WI38 (cell line): Measurements from ENCODE around the gene ARRDC5.
"Not testable (repeated sequence)": the region's sequence is repeated elsewhere in the genome, so short reads cannot be mapped to it uniquely, and the experiment has no call there.

Source experiments
- H3K4me3 ChIP-seq: 2 replicates; pipeline ENCODE4 v1.5.1; 2011; ENCODE audit warnings: low read depth, mild to moderate bottlenecking, control low read depth, low read length
- CTCF ChIP-seq: IDR thresholded peaks from 2 replicates; pipeline ENCODE4 v1.5.1; 2012; ENCODE audit warnings: low read depth, mild to moderate bottlenecking, control low read depth, low read length

Gene ARRDC5

DNA sequence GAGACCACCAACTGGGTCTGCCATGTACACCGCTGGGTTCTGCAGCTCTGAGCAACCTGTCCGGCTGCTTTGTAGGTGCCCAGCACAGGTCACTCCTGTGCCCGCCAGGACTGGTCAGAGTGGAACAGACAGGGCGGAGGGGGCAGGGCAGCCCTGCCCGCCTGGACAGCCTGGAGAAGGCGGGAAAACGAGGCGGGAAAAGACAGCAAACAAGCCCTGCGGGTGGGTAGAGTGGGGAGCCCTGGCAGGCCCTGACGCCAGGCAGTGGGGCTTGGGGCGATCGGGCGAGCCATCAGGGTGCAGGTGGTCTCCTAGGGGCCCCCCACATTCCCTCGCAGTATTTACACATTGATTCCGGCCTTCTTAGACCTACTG, 6.1 kb upstream of the ARRDC5 start:
- no peak overlapping the region for H3K4me3 ChIP-seq
- no peak for TF ChIP-seq CTCF

DNA sequence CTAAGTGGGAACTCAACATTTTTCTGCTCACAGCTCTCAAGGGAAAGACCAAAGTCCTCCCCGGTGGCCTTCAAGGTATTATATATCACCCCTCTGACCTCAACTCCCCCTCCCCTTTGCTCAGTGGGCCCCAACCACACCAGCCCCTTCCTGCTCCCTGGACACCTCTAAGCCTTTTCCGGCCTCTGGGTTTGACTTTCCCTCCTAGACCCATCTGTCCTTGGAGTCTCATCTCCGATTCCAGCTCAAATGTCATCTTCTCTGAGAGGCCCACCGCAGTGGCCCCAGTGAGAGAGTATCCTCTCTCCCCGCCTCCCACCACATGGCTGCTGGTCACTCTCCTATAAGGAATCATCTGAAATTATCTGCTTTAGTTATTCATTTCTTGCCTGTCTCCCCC, 5.7 kb upstream of the ARRDC5 start:
- H3K4me3 ChIP-seq: no peak overlapping the region
- no peak for TF ChIP-seq CTCF

DNA sequence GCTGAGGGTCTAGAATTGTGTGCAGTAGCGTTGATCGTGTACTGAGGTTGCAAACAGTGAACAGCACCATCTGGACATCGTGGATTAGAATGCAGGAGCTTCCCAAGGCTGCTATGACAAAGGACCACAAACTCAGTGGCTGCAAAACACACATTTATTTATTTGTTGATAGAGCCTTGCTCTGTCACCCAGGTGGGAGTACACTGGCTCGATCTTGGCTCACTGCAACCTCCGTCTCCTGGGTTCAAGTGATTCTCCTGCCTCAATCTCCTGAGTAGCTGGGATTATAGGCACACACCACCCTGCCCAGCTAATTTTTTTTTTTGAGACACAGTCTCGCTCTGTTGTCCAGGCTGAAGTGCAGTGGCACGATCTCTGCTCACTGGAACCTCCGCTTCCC, 4.3 kb upstream of the ARRDC5 start:
- H3K4me3 ChIP-seq: no peak overlapping the region
- TF ChIP-seq CTCF: no peak

- no peak for TF ChIP-seq CTCF
- no peak overlapping the region for H3K4me3 ChIP-seq
These were observed 1.8 kb upstream of the ARRDC5 start for GRCh38 chr19:4904481-4904880.

- not testable (repeated sequence) for H3K4me3 ChIP-seq
These were observed 1.8 kb downstream of the ARRDC5 start for GRCh38 chr19:4900879-4901278.

- H3K4me3 ChIP-seq: no peak overlapping the region
- TF ChIP-seq CTCF: no peak
These were observed 5.5 kb downstream of the ARRDC5 start for GRCh38 chr19:4897146-4897545.

DNA sequence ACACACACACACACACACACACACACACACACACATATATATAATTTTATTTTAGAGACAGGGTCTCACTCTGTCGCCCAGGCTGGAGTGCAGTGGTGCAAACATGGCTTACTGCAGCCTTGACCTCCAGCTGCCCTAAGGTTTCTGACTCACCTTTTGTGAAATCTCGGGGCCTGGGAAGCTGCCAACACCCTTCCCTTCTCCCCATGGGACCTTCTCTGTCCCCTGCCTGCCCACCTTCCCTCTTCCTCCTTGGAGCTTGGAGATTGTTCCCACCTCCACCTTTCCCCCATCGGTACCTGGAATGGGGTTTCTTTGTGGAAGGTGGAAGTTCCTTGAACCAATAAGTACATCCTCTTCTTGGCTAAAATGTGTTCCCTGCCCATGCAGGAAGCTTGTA, 6.3 kb downstream of the ARRDC5 start:
- no peak for TF ChIP-seq CTCF
- no peak overlapping the region for H3K4me3 ChIP-seq

DNA sequence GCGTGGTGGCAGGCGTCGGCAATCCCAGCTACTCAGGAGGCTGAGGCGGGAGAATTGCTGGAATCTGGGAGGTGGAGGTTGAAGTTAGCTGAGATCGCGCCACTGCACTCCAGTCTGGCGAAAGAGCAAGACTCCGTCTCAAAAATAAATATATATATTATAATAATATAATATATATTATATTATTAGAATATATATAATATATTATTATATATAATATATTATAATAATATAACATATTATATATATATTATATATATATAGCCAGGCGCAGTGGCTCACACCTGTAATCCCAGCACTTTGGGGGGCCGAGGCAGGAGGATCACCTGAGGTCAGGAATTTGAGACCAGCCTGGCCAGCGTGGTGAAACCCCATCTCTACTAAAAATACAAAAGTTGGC, 9.7 kb downstream of the ARRDC5 start:
- not testable (repeated sequence) for H3K4me3 ChIP-seq

DNA sequence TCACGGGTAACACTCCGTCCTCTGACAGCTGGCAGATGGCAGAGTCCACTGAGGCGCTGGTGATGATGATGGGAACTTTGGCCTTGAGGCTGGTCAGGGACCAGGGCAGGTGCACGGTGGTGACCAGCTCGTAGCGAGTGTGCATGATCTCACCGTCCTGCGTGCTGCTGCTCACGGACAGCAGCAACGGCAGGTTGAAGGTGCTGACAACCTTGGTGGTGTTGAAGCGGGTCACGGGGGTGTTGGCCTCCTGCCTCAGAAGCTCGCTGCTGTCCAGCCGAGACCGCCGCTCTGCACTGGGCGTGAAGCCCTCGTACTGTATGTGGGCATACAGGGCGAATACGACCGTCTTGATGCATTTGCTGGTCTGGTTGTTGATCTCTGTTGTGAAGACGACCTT, 11.6 kb downstream of the ARRDC5 start:
- no peak overlapping the region for H3K4me3 ChIP-seq
- no peak for TF ChIP-seq CTCF
